Stimulated activated CD8-positive, alpha-beta memory T cell treated with anti-CD3 and anti-CD28 coated beads, Interleukin-7, amount 100 ng/mL, for 1 hour (primary cell): ENCODE data around the gene REX1BD.
A peak's percentile ranks its signal among the peaks of the same experiment; 100 is the strongest.
"Not testable (repeated sequence)": the region's sequence is repeated elsewhere in the genome, so short reads cannot be mapped to it uniquely, and the experiment has no call there.

ENCODE experiments used
- DNase-seq, 2 donors: peaks; one replicate each; pipeline ENCODE4 v3.0.0-alpha.2; 2020; ENCODE audit warnings: low read depth in 2 of 2

REX1BD gene

DNA sequence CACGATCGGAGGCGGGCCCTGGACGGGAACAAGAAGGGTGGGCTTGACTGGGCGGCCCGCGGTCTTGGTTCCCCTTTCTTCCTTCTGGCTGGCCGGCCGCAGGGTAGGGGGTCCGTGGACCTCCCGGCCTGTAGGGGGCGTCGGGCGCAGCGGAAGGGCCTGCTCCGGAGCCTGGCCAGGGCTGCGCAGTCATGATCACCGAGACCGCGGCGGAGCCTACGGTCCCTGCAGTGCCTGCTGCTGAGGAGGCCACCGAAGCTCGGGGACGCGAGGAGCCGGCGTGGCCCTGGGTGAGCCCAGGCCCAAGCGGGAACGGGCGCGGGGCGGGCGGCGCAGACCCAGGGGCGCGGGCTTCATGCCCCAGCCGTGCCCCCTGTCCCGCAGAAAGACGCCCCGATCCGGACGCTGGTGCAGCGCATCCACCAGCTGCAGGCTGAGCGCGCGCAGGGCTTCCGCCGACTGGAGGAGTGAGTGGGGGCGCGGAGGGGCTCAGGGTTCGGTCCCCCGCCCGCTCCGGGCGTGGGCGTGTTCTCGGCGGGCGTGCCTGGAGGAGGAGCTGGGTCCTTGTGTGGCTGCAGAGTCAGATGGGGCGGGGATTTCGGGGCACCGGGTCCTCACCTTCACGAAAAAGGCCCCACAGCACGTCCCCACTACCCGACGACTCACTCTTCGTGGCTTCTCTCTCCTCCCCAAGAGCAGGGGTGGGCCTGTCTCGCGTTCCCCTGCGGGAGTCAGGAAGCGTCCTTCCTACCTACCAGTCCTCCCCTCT is at the start of gene REX1BD:
TSS of gene REX1BD (plus strand) at position 188 of the 769 bp plus-strand sequence. CDS start at position 192, 4 bp downstream.
- DNase-seq = peak; percentile 67 to 79

DNA sequence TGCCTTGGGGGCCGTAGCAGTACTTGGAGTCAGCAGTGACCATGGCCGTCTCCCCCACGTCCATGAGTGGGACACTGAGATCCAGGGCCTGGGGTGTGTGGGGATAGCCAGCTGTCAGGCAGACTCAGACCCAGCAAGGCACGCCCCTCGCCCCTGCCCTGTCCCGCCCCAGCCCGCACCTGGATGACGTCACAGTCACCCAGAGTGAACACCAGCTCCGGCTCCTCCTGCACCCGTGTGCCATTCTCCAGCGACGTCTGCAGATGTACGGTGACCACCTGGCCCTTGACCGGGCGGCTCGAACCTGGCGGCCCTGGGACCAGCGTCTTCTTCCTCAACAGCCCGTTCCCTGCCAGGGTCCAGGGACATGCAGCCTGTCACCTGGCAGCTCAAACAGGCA is 49.2 kb upstream of the REX1BD start:
- no peak for DNase-seq

DNA sequence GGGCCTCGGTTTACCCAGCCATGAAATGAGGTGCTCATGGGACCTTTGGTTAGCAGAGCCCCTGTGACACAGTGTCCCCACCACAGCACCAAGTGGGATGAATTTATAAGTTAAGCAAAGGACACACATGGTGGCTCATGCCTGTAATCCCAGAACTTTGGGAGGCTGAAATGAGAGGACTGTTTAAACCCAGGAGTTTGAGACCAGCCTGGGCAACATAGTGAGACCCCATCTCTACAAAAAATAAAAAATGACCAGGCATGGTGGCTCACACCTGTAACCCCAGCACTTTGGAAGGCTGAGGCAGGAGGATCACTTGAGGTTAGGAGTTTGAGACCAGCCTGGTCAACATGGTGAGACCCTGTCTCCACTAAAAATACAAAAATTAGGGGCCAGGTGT is 48.4 kb upstream of the REX1BD start:
- DNase-seq = not testable (repeated sequence)

DNA sequence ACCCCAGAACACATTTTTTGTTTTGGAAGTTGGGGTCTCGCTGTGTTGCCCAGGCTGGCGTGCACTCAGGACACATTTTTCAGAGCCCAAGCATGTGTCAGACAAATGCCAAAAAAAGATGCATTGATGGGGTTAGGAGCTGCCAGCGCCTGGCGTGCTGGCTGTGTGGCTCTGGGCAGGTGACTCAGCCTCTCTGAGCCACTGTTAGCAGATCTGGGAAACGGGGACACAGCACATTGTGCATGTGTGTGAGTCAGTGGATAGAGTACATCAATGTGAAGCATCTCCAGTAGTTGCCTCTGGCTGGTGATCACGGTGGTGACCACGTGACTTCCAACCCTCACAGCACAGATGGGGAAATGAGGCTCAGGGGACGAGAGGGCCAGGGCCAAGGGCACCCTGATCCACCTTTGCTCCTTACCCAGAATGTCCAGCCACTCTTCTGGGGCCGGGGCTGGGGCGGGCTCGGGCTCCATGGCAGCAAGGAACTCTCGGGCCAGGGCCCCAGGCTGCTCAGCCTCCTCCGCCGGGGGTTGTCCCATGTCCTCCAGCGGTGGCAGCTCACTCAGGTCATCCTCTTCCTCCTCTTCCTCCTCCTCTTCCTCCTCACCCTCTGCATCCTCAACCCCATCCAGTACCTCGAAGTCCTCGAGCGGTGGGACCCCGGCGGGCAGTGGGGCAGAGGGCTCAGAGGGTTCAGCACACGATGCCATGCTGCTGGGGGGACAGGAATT is 47.2 kb upstream of the REX1BD start:
- no peak for DNase-seq

DNA sequence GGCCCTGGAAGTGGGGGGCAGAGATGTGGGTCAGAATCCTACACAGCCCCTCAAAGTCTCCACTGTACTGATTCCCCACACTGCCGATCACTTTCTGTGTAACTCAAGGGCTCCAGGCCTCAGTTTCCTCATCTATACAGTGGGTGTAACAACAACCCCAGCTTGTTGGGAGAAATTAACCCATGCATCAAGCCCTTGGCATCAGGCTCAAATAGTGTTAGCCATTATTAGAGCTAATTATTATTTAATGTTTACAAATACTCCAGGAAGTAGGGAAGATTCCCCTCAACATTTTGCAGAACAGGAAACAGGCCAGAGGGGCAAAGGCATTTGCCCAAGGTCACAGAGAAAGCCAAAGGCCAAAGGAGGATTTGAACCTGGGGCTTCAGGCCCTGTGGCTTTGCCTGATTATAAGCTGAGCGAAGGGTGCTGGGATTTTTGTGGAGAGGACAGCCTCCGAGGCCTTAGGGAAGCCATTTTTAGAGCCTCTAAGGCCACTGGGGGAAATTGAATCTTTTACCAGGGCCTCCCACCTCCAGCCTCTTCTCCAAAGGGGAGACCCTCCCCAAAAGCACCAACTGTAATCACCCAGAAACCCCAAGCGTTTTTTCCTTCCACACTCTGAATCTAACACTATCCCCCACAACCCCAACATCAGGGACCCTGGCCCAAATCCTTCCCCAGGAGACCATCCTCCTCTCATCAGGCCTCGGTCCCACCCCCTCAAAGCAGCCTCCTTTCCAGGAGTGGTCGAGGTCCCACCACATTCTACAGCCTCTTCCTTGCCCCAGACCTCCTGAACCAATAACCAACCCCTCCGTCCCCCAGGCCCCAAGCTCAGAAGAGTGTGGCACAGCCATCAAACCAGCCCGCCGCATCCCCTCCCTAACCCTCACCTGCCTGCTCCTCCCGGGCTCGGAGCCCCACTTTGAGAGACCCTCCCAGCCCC is 46.3 kb upstream of the REX1BD start:
- DNase-seq = no peak

DNA sequence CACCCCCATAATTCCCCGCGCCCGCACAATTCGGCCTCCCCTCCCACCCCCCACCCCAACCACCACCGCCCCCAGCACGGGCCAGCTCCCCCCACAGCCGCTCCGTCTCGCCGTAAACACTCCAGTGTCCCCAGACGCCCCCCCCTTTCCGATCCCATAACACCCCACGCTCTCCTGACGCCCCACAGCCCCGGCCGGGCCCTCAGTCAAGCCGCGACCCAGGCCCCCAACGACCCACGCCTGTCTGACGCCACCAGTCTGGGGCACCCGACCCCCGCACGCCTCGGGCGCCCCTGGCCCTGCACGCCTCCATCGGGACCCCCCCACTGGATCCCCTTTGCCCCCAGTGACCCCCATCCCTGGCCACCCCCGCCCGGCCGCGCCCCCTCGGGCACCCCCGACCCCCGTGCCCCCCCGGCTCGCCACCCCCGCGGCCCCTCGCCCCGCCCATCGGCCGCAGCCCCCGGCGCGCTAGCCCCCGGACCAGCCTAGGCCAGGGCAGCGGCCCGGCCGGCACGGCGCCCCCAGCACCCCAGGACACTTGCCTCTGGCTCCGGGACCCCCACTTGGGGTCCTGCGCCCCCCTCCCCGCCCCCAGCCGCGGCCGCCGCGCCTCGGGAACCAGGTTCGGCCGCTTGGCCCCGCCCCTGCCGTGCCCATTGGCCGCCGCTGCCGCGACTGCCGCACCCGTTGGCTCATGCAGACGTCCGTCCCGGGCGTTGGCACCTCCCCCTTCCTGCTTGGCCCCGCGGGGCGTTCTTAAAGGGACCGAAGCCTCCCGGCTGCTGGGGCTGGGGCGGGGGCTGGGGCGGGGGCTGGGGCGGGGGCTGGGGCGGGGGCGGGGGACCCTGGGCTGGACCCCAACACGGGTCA is 45.4 kb upstream of the REX1BD start, which contains the start of gene FKBP8:
TSS of gene FKBP8 (minus strand) at position 633 of the 873 bp plus-strand sequence. CDS start 1,603 bp downstream, outside the sequence.
- peak; percentile 85 to 89 for DNase-seq

DNA sequence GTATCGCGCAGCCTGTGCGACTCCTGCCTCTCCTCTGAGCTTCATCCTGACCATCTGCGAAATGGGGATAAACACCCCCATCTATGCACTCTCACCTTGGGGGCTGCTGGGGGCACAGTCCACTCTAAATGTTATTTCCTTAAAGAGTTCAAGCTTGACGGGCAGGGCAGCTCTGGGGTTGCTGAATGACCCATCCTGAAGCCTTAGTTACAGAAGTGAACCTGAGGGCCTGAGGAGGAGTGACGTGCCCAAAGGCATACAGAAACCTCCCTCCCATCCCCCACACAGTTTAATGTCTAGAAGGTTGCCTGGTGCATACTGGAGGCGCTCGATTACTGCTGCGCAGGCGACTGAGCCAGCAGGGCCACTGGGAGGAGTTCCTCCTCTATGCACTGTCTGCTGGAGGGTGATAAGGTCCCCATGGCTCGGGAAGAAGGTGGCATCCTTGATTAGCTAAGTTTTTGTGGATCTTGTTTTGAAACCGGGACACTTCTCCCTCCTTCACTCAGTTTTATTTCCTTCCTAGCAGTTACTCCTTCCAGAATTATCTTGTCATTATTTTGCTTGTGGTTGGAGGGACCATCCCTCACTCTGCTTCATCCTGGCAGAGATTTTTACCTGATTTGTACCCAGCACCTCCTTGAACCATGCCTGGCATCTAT is 44.7 kb upstream of the REX1BD start:
- DNase-seq = no peak

DNA sequence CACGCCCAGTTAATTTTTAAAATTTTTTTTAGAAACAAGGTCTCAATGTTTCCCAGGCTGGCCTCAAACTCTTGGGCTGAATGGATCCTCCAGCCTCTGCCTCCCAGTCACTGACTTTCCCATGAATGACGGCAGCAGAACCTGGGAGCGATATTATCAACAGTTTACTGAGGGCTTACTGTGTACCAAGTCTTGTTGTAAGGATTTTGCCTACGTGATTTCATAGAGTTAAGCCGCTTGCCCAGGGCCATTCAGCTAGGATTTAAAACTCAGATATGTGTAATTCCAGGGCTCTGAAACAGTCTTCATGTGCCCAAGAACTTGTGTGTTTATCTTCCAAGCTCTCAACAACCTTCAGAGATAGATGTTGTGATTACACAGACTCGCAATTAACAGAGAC is 37.0 kb upstream of the REX1BD start:
- no peak for DNase-seq

DNA sequence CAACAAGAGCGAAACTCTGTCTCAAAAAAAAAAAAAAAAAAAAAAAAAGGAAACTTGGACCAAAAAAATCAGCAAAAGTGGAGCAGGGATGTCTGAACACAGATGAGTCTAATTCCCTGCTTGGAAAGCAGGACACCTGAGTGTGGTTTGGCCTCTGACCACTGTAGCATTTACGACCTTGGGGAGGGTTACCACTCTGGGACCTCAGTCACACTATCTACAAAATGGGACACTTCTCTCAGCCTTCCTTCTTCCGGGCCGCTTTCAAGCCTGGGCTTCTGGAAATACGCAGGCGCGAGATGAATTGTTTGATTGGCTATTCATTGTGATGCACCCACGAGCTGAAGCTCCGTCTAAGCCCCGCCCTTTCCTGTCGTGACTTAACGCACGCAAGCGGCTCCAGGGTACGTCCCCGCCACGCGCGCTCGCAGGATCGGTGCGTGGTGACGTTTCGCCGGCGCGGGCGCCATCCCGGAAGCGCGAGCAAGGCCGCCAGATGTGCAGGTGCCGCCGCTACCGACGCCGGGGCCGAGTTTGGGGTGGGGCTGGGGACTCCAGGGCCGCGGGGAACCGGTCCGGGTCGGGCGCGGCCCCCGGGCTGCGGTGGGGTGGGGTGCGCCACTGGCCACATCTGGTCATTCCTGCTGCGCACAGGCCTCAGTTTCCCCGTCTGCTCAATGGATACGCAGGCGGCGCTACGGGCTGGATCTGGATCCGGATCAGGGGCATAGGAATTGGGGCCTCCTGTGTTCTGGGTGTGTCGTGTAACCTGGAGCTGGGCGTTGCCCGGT is 31.0 kb upstream of the REX1BD start, which contains the start of gene KXD1:
TSS of gene KXD1 (plus strand) at position 460 of the 791 bp plus-strand sequence. CDS start 4,187 bp downstream, outside the sequence.
- DNase-seq = peak; percentile 93 to 95

DNA sequence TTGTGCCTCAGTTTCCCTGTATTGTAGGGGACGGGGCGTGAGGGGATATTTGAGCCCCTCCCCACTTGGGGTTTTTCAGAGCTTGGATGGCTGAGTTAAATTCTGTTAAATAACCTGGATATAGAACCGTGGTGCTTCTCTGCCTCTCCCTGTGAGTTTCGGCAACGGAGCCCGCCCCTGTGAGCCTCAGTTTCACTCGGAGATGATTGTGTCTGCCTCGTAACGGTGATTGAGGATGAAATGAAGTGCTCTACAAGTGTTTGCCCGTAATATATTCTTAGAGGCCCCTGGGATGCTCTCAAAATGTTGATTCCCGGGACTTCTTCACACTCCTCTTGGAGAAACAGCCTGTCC is 30.4 kb upstream of the REX1BD start:
- no peak for DNase-seq

DNA sequence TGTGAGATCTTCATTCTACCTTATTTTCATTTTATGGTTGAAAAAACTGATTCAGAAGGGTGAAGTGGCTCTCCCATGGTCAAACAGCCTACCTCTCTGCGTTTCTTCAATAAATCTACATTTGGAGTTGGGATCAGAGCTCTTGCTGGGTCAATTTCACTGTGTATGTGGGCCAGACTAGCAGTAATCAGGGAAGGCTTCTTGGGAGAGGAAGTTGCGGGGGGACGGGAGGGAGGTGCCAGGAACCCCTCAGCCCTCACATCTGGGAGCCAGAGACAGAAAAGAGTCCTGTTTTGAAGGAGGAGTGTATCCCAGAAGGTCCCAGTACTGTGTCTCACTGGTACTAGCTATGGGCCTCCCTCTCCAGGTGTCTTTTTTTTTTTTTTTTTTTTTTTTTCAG is 30.0 kb upstream of the REX1BD start:
- DNase-seq = no peak

DNA sequence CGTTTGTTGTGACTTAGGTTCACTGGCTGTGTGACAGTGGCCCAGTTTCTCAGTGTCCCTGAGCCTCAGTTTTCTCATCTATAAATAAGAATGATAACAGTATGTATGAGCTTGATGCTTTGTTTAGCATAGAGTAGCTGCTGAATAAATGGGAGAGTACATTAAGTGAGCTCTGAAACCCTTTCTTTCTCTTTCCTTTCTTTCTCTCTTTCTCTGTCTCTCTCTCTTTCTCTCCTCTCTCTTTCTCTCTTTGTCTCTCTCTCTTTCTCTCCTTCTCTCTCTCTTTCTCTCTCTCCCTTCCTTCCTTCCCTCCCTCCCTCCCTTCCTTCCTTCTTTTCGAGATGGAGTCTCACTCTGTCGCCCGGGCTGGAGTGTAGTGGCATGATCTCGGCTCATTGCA is 28.9 kb upstream of the REX1BD start:
- no peak for DNase-seq

DNA sequence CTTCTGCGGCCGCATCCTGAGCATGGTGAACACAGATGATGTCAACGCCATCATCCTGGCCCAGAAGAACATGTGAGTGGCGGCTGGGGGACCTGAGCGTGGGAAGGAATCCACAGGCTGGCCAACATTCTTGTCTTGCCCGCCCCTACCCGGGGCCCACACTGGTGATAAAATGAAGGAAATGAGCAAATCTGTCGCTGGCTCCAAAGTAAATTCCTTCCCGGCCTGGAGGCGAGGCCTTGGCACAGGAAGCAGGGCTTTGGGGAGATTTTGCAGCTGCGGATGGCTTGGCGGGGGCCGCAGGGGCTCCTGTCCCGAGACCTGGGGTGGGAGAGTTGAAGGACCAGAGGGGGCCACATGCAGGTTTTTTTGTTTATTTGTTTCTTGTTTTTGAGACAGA is 26.5 kb upstream of the REX1BD start:
- no peak for DNase-seq

DNA sequence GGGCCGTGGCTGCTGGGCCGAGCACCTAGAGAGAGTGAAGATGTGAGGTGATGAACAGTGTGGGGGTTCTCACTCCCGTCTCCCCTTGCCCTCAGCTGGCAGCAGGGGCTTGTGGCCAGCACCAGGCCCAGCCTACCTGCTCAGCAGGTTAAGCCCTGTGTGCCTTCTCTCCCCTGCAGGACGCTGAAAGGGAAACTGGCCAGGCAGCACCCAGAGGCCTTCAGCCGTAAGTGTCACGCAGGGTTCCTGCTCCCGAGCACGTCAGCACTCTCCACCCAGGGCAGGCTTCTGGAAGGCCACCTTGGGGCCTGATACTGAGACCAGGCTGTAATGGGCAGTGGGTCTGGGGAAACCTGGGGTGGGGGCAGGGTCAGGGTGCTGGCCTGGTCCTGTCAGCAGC is 21.6 kb upstream of the REX1BD start:
- no peak for DNase-seq

DNA sequence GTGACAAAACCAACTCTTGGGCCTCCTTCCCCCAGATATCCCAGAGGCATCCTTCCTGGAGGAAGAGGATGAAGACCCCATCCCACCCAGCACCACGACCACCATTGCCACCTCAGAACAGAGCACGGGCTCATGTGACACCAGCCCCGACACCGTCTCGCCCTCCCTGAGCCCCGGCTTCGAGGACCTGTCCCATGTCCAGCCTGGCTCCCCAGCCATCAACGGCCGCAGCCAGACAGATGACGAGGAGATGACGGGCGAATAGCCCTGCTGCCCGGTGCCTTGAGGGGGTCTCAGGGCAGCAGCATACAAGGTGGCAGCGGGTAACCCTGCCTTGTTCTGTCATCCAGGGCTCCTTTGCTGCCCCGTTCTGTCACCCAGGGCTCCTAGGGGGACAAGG is 20.2 kb upstream of the REX1BD start:
- no peak for DNase-seq

DNA sequence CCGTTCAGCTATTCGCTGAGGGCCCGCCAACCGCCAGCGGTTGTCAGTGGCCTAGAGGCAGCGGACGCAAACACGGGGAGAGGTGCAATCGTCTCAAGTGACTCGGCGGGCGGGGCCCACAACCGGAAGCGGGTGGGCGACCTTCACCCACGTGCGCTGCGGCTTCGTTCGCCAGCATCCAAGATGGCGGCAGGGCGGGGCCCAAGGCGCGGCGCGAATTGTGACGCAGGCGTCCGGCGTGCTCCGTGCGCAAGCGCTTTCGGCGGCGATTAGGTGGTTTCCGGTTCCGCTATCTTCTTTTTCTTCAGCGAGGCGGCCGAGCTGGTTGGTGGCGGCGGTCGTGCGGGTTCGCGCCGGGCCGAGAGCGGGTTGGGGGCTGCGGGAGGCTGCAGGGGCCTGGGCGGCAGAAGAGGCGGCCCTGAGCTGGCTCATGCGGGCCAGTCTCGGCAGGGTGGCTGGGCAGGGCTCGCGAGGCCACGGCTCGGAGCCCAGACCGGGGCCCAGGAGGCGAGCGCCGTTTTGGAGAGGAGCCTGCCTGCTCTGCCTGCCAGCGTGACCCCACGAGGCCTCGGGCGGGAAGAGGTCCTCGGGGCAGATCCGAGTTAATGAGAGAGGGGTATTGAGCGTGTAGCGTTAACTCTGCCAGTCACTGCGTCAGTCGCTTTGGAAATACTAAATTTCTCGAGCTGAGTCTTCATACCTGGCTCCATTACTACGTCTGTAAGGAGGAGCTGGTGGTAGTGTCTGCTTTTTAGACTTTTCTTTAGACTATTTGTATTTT is 16.8 kb upstream of the REX1BD start, which contains the start of gene UBA52:
TSS of gene UBA52 (plus strand) at position 294 of the 781 bp plus-strand sequence. CDS start 1,444 bp downstream, outside the sequence.
- peak; percentile 99 for DNase-seq

DNA sequence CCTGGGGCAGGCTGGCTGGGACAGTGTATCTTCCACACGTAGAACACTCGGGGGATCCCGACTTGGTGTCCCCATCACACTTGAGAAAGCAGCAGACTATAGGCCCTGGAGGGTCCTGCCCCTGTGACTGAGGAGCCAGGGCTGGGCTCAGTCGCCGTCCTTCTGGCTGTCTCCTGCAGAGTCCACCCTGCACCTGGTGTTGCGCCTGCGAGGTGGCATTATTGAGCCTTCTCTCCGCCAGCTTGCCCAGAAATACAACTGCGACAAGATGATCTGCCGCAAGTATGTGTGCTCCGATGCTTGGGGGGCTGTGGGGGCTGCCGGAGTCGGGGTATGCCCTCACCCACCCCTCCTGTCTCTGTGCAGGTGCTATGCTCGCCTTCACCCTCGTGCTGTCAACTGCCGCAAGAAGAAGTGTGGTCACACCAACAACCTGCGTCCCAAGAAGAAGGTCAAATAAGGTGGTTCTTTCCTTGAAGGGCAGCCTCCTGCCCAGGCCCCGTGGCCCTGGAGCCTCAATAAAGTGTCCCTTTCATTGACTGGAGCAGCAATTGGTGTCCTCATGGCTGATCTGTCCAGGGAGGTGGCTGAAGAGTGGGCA is 13.8 kb upstream of the REX1BD start:
- DNase-seq = no peak

DNA sequence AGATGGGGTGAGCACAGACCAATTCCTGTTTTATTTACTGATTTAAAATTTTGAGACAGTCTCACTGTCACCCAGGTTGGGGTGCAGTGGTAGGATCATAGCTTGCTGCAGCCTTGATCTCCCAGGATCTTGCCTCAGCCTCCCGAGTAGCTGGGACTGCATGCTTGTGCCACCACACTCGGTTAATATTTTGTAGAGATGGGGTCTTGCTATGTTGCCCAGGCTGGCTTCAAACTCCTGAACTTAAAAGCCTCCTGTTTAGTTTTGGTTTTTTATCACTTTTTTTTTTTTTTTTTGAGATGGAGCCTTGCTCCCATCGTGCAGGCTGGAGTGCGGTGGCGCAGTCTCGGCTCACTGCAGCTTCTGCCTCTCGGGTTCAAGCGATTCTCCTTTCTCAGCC is 12.2 kb upstream of the REX1BD start:
- no peak for DNase-seq
